H9 (cell line): ENCODE results near the gene NKAIN2. TPM values are rescaled to one million over a fixed set of nuclear protein-coding genes. Genes with fewer than 3 reads are reported as not detected.

Experiments
- DNase-seq: peaks from one replicate; pipeline ENCODE4 v3.0.0-alpha.2; 2017
- H2AFZ ChIP-seq: one replicate; pipeline ENCODE4 v1.6.1; 2013; ENCODE audit warnings: mild to moderate bottlenecking, low read length, control low read depth, moderate library complexity
- H2AK5ac ChIP-seq: 2 replicates; pipeline ENCODE4 v1.6.1; 2013; ENCODE audit warnings: low read length, control low read depth, mixed read lengths; ENCODE audit not compliant: insufficient read length
- H2BK120ac ChIP-seq: one replicate; pipeline ENCODE4 v1.6.1; 2013; ENCODE audit warnings: low read depth, mild to moderate bottlenecking, low read length, control low read depth, inconsistent platforms; ENCODE audit not compliant: poor library complexity, severe bottlenecking
- H2BK12ac ChIP-seq: 2 replicates; pipeline ENCODE4 v1.6.1; 2013; ENCODE audit warnings: low read length, control low read depth, mixed read lengths, low read depth; ENCODE audit not compliant: insufficient read length
- H2BK15ac ChIP-seq: 2 replicates; pipeline ENCODE4 v1.6.1; 2013; ENCODE audit warnings: low read depth, low read length, control low read depth
- H2BK20ac ChIP-seq: one replicate; pipeline ENCODE4 v1.6.1; 2013; ENCODE audit warnings: low read depth, mild to moderate bottlenecking, low read length, control low read depth, inconsistent platforms; ENCODE audit not compliant: poor library complexity, severe bottlenecking
- H2BK5ac ChIP-seq: 2 replicates; pipeline ENCODE4 v1.6.1; 2013; ENCODE audit warnings: low read length, control low read depth, mixed read lengths; ENCODE audit not compliant: insufficient read length
- H3K14ac ChIP-seq: 2 replicates; pipeline ENCODE4 v1.6.1; 2013; ENCODE audit warnings: low read length, control low read depth; ENCODE audit not compliant: insufficient read depth
- H3K18ac ChIP-seq: 2 replicates; pipeline ENCODE4 v1.6.1; 2013; ENCODE audit warnings: low read depth, mild to moderate bottlenecking, mixed read lengths, low read length, control low read depth; ENCODE audit not compliant: insufficient read length
- H3K23ac ChIP-seq: 2 replicates; pipeline ENCODE4 v1.6.1; 2013; ENCODE audit warnings: low read length, control low read depth, mixed read lengths, low read depth; ENCODE audit not compliant: insufficient read length
- H3K23me2 ChIP-seq: 2 replicates; pipeline ENCODE4 v1.6.1; 2013; ENCODE audit warnings: low read depth, mild to moderate bottlenecking, mixed read lengths, low read length, control low read depth; ENCODE audit not compliant: insufficient read length, poor library complexity, severe bottlenecking
- H3K27ac ChIP-seq: 2 replicates; pipeline ENCODE4 v1.5.1; 2013; ENCODE audit warnings: low read length, control low read depth, mixed read lengths, low read depth; ENCODE audit not compliant: insufficient read length
- H3K27me3 ChIP-seq: 2 replicates; pipeline ENCODE4 v1.6.1; 2013; ENCODE audit warnings: low read length, control low read depth, inconsistent platforms; ENCODE audit not compliant: insufficient read depth
- H3K4ac ChIP-seq: 2 replicates; pipeline ENCODE4 v1.6.1; 2013; ENCODE audit warnings: low read depth, mild to moderate bottlenecking, control low read depth, inconsistent platforms, low read length, moderate library complexity
- H3K4me1 ChIP-seq: 2 replicates; pipeline ENCODE4 v1.6.1; 2013; ENCODE audit warnings: low read length, control low read depth, inconsistent platforms; ENCODE audit not compliant: insufficient read depth
- H3K4me2 ChIP-seq: 2 replicates; pipeline ENCODE4 v1.6.1; 2013; ENCODE audit warnings: low read length, control low read depth, mixed read lengths; ENCODE audit not compliant: insufficient read length, insufficient read depth
- H3K56ac ChIP-seq: 2 replicates; pipeline ENCODE4 v1.6.1; 2013; ENCODE audit warnings: low read depth, mild to moderate bottlenecking, mixed read lengths, low read length, control low read depth; ENCODE audit not compliant: insufficient read length
- H3K79me1 ChIP-seq: 2 replicates; pipeline ENCODE4 v1.6.1; 2013; ENCODE audit warnings: low read depth, mild to moderate bottlenecking, moderate library complexity, low read length, control low read depth, inconsistent platforms; ENCODE audit not compliant: insufficient read depth, poor library complexity, severe bottlenecking
- H3K79me2 ChIP-seq: 2 replicates; pipeline ENCODE4 v1.6.1; 2013; ENCODE audit warnings: low read length, control low read depth, inconsistent platforms; ENCODE audit not compliant: insufficient read depth
- H3K9ac ChIP-seq: 2 replicates; pipeline ENCODE4 v1.6.1; 2013; ENCODE audit warnings: low read length, control low read depth, mixed read lengths; ENCODE audit not compliant: insufficient read length; ENCODE audit errors: extremely low read depth
- H3K9me3 ChIP-seq: one replicate; pipeline ENCODE4 v1.6.1; 2013; ENCODE audit warnings: low read depth, low read length, inconsistent platforms; ENCODE audit not compliant: control insufficient read depth
- H3T11ph ChIP-seq: one replicate; pipeline ENCODE4 v1.6.1; 2013; ENCODE audit warnings: mild to moderate bottlenecking, low read length, control low read depth, inconsistent platforms
- H4K20me1 ChIP-seq: one replicate; pipeline ENCODE4 v1.6.1; 2013; ENCODE audit not compliant: control insufficient read depth, insufficient read length, insufficient read depth
- H4K5ac ChIP-seq: 2 replicates; pipeline ENCODE4 v1.6.1; 2013; ENCODE audit warnings: low read depth, mild to moderate bottlenecking, mixed read lengths, low read length, control low read depth; ENCODE audit not compliant: insufficient read length
- H4K8ac ChIP-seq: replicated peaks from 2 replicates; pipeline ENCODE4 v1.6.1; 2013; ENCODE audit warnings: low read length, control low read depth, mixed read lengths, low read depth; ENCODE audit not compliant: insufficient read length
- H4K91ac ChIP-seq: 2 replicates; pipeline ENCODE4 v1.6.1; 2013; ENCODE audit warnings: low read depth, mild to moderate bottlenecking, moderate library complexity, mixed read lengths, low read length, control low read depth; ENCODE audit not compliant: insufficient read length
- H3K27ac Mint-ChIP-seq, 3 experiments: 2 replicates in 2 of 3; 3 replicates in 1 of 3; pipeline ENCODE4 v1.8.0; 2020 to 2021; ENCODE audit warnings: mixed read lengths in 3 of 3, mild to moderate bottlenecking in 1 of 3, moderate library complexity in 1 of 3
- H3K27me3 Mint-ChIP-seq: 2 replicates; pipeline ENCODE4 v1.8.0; 2021; ENCODE audit warnings: low read depth, mild to moderate bottlenecking, moderate library complexity, mixed read lengths
- H3K36me3 Mint-ChIP-seq, 3 experiments: 2 replicates in 2 of 3; 3 replicates in 1 of 3; pipeline ENCODE4 v1.8.0; 2020 to 2021; ENCODE audit warnings: low read depth in 3 of 3, mixed read lengths in 3 of 3; ENCODE audit not compliant: insufficient read depth in 1 of 3
- H3K4me1 Mint-ChIP-seq, 2 experiments: 2 replicates each; pipeline ENCODE4 v1.8.0; 2020; ENCODE audit warnings: mixed read lengths in 2 of 2
- H3K4me3 Mint-ChIP-seq, 2 experiments: 2 replicates in 1 of 2; 3 replicates in 1 of 2; pipeline ENCODE4 v1.8.0; 2020 to 2021; ENCODE audit warnings: mild to moderate bottlenecking in 2 of 2, mixed read lengths in 2 of 2, moderate library complexity in 1 of 2
- H3K9me3 Mint-ChIP-seq, 2 experiments: 2 replicates in 1 of 2; 3 replicates in 1 of 2; pipeline ENCODE4 v1.8.0; 2020; ENCODE audit warnings: mild to moderate bottlenecking in 2 of 2, mixed read lengths in 2 of 2, moderate library complexity in 1 of 2
- CTCF ChIP-seq: fragments of 200-600 bp; sonication (generic); conservative IDR thresholded peaks from 3 replicates; pipeline ENCODE4 v1.8.0; 2021; ENCODE audit warnings: antibody characterized with exemption, mild to moderate bottlenecking
- WGBS: extraction: QIAGEN DNeasy Blood & Tissue Kit; methylation state at CpG from one replicate; pipeline ENCODE4 v1.1.7; 2013; ENCODE audit warnings: missing lambda C conversion rate, low lambda C conversion rate, mixed read lengths; ENCODE audit not compliant: insufficient read length; ENCODE audit errors: extremely low coverage; 5-methylcytosine and 5-hydroxymethylcytosine counted together
- total RNA-seq: library from RNA; stranded (reverse); gene quantifications from 2 replicates; pipeline ENCODE4 v1.2.1, GENCODE V29; 2021

NKAIN2 gene
- total RNA-seq, 1 experiment from 2014 or later: 0.17 TPM

- no peak for TF ChIP-seq CTCF
- Histone ChIP-seq H4K5ac (no peak overlapping the region), H3K4ac (no peak overlapping the region), H3K9me3 (no peaks in the 10 kb centered on the region), H3K23me2 (no peaks in the 10 kb centered on the region), H3T11ph (no peak overlapping the region), H3K23ac (no peak overlapping the region), H2BK120ac (no peak overlapping the region), H3K27me3 (no peaks in the 10 kb centered on the region), H3K4me2 (no peak overlapping the region), H2BK12ac (no peak overlapping the region), H3K56ac (no peak overlapping the region), H3K14ac (no peak overlapping the region), H3K79me2 (no peaks in the 10 kb centered on the region), H3K9ac (no peak overlapping the region), H3K4me1 (peaks cover 3% of the 10 kb centered on the region; the same call in 1 of the 2 replicates), H2BK15ac (no peak overlapping the region), H3K27ac (no peak overlapping the region), H3K79me1 (no peaks in the 10 kb centered on the region), H4K91ac (no peak overlapping the region), H2BK20ac (no peak overlapping the region), H4K8ac (no peak overlapping the region), H3K18ac (no peak overlapping the region), H2AFZ (no peak overlapping the region), H4K20me1 (no peaks in the 10 kb centered on the region), H2AK5ac (no peak overlapping the region), H2BK5ac (no peak overlapping the region)
- H3K27me3 Mint-ChIP-seq: no peaks in the 10 kb centered on the region
- H3K9me3 Mint-ChIP-seq: no peaks in the 10 kb centered on the region
- H3K4me3 Mint-ChIP-seq: no peak overlapping the region
- H3K27ac Mint-ChIP-seq: no peak overlapping the region
- peaks cover 30% of the 10 kb centered on the region in 2 experiments for H3K4me1 Mint-ChIP-seq
- DNase-seq: no peak
- no CpG with 5 or more reads among the region's 6 CpGs for WGBS
- H3K36me3 Mint-ChIP-seq: no peaks in the 10 kb centered on the region
These were observed 164.2 kb downstream of the NKAIN2 start for GRCh38 chr6:123967905-123968304.
